HFF-Myc (cell line): ENCODE results near the gene KLF1.

Source experiments
- DNase-seq: peaks from one replicate; pipeline ENCODE4 v3.0.0-alpha.2; 2011; ENCODE audit warnings: low read depth; ENCODE audit errors: extremely low read depth
- H3K4me3 ChIP-seq: replicated peaks from 2 replicates; pipeline ENCODE4 v1.5.1; 2011; ENCODE audit warnings: low read depth, mild to moderate bottlenecking, control low read depth, low read length
- CTCF ChIP-seq: IDR thresholded peaks from 2 replicates; pipeline ENCODE4 v1.5.1; 2012; ENCODE audit warnings: mild to moderate bottlenecking, low read depth, low read length, control low read depth; ENCODE audit errors: missing control alignments

Gene KLF1

GRCh38 chr19:12836529-12836863 lies 50.5 kb downstream of the KLF1 start:
- no peak for TF ChIP-seq CTCF
- DNase-seq, result no peak
- no peak overlapping the region for H3K4me3 ChIP-seq

GRCh38 chr19:12834976-12835757 lies 51.8 kb downstream of the KLF1 start:
- H3K4me3 ChIP-seq, result no peak overlapping the region
- TF ChIP-seq CTCF, result no peak
- no peak for DNase-seq

- no peak for TF ChIP-seq CTCF
- DNase-seq, result no peak
- peak within 1 kb of the TSS; percentile 36 for H3K4me3 ChIP-seq
Measured at GRCh38 chr19:12834566-12834943, 52.4 kb downstream of the KLF1 start, which contains the start of gene RTBDN. Gene RTBDN, minus strand, starts transcription at chr19:12834579. Its CDS starts 4,600 bp downstream, at chr19:12829979.
